Endometrium (tissue), 2 donors: Measurements from ENCODE around the gene PSMB10.

Experiments
- FAIRE-seq: peaks from 2 replicates; lab custom pipeline; 2012; peaks lifted over from hg19 to GRCh38; lab: Jason Lieb, UNC
- donor health status: control.
- donor health status: control.

Gene PSMB10

GRCh38 chr16:67963662-67964321 lies 27.1 kb upstream of the PSMB10 start:
- no peak for FAIRE-seq

DNA sequence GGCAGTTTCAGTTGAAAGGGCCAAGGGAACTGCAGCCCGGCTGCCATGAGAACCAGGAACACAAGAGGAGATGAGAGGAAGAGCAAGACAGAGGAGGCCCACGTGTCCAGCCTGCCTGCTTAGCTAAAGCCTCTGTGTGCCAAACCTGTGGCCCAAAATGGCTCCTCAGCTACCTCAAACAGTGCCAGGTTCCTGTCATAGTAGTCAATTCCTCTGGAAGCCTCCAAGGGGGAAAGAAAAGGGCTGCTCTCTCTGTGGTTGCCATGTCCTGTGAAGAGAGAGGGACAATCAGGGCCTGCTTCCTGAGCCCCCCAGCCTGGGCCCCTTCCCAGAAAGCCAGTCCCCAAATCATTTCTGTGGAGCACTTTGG lies 26.6 kb upstream of the PSMB10 start:
- no peak for FAIRE-seq

- FAIRE-seq, result no peak
Observed at GRCh38 chr16:67962135-67962534, 25.5 kb upstream of the PSMB10 start.

DNA sequence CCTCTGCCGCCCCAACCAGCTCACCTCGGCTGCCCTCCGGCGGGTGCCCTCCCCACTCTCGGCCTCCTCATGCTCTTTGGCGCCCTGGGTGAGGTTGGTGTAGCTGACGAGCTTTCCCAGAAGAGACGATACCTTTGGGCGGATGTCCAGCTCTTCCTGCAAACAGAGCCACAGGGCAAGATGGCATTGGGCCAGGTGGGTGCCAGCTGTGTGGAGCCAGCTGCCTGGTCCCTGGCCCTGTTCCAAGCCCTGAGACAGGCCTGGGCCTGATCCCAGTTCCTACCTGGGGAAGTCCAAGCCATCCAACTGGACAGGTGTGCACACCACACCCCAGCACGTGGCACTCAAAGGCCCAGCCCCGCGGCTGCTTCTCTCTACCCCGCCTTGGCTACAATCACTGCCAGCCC lies 24.9 kb upstream of the PSMB10 start:
- no peak for FAIRE-seq

GRCh38 chr16:67959536-67960329 lies 23.1 kb upstream of the PSMB10 start:
- no peak for FAIRE-seq

GRCh38 chr16:67957622-67958021 lies 21.0 kb upstream of the PSMB10 start:
- no peak for FAIRE-seq

GRCh38 chr16:67954421-67955196 lies 18.0 kb upstream of the PSMB10 start:
- FAIRE-seq, result no peak

- no peak for FAIRE-seq
Observed at GRCh38 chr16:67953641-67954375, 17.2 kb upstream of the PSMB10 start.

GRCh38 chr16:67951485-67951884 lies 14.8 kb upstream of the PSMB10 start:
- FAIRE-seq, result no peak

- FAIRE-seq, result no peak
Observed at GRCh38 chr16:67950335-67950843, 13.7 kb upstream of the PSMB10 start.

DNA sequence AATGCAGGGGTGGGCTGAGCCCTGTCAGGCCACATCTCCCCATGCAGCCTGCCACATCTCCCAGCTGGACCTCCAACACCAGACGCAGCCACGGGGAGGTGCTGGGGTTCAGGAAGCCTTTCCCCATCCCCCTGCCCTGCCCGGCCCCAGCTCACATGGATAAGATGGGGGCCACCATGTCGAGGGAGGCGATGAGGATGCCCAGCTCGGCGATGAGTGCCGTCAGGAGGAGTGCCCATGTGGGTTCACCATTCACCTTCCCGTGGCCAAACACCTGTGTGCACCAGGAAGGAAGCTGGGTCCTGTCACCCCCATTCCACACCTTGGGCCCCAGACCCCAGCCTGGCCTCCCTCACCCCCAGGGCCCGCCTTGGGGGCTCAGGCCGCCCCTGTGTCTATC lies 13.0 kb upstream of the PSMB10 start:
- no peak for FAIRE-seq

GRCh38 chr16:67948015-67948414 lies 11.4 kb upstream of the PSMB10 start:
- no peak for FAIRE-seq

- FAIRE-seq, result no peak
Observed at GRCh38 chr16:67946966-67947558, 10.4 kb upstream of the PSMB10 start.

GRCh38 chr16:67946128-67946569 lies 9.5 kb upstream of the PSMB10 start:
- no peak for FAIRE-seq

DNA sequence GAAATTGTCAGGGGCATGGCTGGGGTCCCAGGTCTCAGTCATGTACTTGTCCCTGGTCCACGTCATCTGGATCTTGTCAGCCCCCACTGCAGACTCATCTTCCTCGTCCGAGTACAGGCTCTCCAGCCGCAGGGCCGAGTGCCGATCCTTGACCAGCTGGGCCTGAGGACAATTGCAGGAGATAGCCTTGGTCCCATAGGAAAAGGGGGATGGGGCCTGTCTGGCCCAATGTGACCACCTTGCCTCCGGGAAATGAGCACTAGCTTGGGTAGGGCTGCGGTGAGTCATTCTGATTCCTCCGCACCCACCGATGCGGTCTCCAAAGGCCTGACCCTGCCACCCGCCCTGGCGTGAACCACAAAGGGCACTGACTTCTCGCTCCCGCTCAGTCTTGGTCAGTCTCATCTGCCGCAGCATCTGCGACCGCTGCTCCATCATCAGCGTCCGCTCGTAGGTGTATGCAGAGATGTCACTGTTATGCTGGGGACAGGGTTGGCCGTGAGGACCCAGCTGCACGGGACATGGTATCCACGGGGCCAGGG lies 8.8 kb upstream of the PSMB10 start:
- no peak for FAIRE-seq

DNA sequence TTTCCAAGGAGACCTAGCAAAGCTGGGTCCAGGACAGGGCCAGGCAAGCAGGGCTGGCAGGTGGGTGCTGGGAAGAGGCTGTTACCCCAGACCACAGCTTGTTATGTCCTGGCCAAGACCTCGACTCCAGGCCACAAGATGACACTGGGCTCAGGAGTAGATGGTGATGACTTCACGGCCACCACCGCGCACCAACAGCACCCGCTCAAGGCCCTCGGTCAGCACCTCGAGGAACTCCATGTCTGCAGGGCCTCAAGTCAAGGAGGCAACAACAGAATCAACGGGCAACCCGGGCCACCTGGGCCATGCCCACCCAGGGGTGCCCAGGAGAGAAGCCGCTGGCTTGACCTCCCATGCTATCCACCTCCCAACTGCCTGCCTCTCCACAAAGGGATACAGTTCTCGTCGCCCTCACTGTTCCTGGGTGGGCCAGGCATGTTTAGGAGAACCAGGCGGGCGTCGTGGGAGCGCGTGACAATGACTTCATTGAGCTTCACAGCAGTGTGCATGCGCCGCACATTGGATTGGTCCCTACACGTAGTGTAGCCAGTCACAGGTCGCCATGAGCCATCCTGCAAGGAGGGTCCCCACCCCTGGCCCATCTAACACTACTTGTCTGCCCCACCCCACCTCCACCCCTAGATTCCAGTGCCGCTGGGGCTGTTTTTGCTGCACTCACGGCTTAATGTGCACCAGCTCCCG lies 8.2 kb upstream of the PSMB10 start:
- FAIRE-seq, result no peak

GRCh38 chr16:67943619-67944504 lies 7.2 kb upstream of the PSMB10 start, which contains the start of gene LCAT:
LCAT (minus strand) TSS chr16:67944120; CDS start chr16:67944101, 19 bp downstream.
- no peak for FAIRE-seq

GRCh38 chr16:67943256-67943618 lies 6.6 kb upstream of the PSMB10 start:
- FAIRE-seq, result no peak

GRCh38 chr16:67942510-67943255 lies 6.0 kb upstream of the PSMB10 start:
- FAIRE-seq, result no peak
